HCT116 (cell line): ENCODE data around the gene MIS18BP1. TPM values are rescaled to one million over a fixed set of nuclear protein-coding genes. Genes with fewer than 3 reads are reported as not detected.

Experiments
- ATAC-seq: fragments of 200-7000 bp; cut with Tn5 transposase; 2 replicates; pipeline ENCODE4 v1.9.1; 2020; ENCODE audit warnings: mild to moderate bottlenecking, moderate library complexity
- BruUV-seq: library from RNA; stranded (reverse); fragments of 400-500 nt; replicated peaks from 2 replicates; lab custom pipeline; 2021; lab: Mats Ljungman, UMichigan
- CTCF ChIA-PET: fragments of 300-600 bp; sonication (Branson Sonifier 250); formaldehyde crosslinking; loops from one replicate; lab custom pipeline; 2021; ENCODE audit warnings: antibody characterized with exemption; lab: Charles Lee
- POLR2A ChIA-PET: fragments of 300-600, 350-600 bp; sonication (Branson Sonifier 250); formaldehyde crosslinking; loops from one replicate; lab custom pipeline; 2021; ENCODE audit warnings: antibody characterized with exemption; lab: Charles Lee
- RAD21 ChIA-PET, 2 experiments: fragments of 300-600 bp; sonication (Branson Sonifier 250); formaldehyde crosslinking; loops; one replicate each; lab custom pipeline; 2023; ENCODE audit warnings: low total read pairs in 2 of 2; ENCODE audit not compliant: uncharacterized antibody in 2 of 2, unreplicated experiment in 2 of 2, low non-redundant PET in 1 of 2; lab: Charles Lee
- DNase-seq: peaks from one replicate; pipeline ENCODE4 v3.0.0-alpha.2; 2010; ENCODE audit warnings: low read depth, low spot score
- H2AFZ ChIP-seq: fragments of 200-600 bp; shearing (Covaris generic), sonication (generic); 2 replicates; pipeline ENCODE4 v1.6.1; 2017; ENCODE audit warnings: low read depth, mixed run types, mixed read lengths, antibody characterized with exemption, low read length; ENCODE audit not compliant: poor library complexity, severe bottlenecking
- H3K27ac ChIP-seq: 2 replicates; pipeline ENCODE4 v1.5.1; 2012; ENCODE audit warnings: low read depth, low read length
- H3K27me3 ChIP-seq: fragments of 200-600 bp; sonication (generic); 2 replicates; pipeline ENCODE4 v1.6.1; 2016; ENCODE audit warnings: mixed run types, low read length, mixed read lengths; ENCODE audit not compliant: insufficient read depth
- H3K36me3 ChIP-seq, 2 experiments: fragments of 200-500 bp in 1 of 2; fragments of 200-600 bp in 1 of 2; sonication (Bioruptor generic) in 1 of 2; sonication (generic) in 1 of 2; 2 replicates each; pipeline versions ENCODE4 v1.5.1 to v1.6.1; 2014 to 2016; ENCODE audit warnings: low read length in 2 of 2, inconsistent platforms in 1 of 2, mixed read lengths in 1 of 2, mixed run types in 1 of 2; ENCODE audit not compliant: insufficient read depth in 2 of 2, control insufficient read depth in 1 of 2
- H3K4me1 ChIP-seq, 2 experiments: fragments of 200-600 bp in 1 of 2; sonication (generic) in 1 of 2; 2 replicates each; pipeline versions ENCODE4 v1.5.1 to v1.6.1; 2012 to 2017; ENCODE audit warnings: low read length in 2 of 2, inconsistent platforms in 1 of 2, mild to moderate bottlenecking in 1 of 2, mixed read lengths in 1 of 2, mixed run types in 1 of 2, moderate library complexity in 1 of 2; ENCODE audit not compliant: insufficient read depth in 2 of 2, control insufficient read depth in 1 of 2
- H3K4me2 ChIP-seq: fragments of 200-600 bp; sonication (generic); 2 replicates; pipeline ENCODE4 v1.6.1; 2017; ENCODE audit warnings: mixed run types, low read length, mixed read lengths
- H3K4me3 ChIP-seq, 2 experiments: fragments of 200-600 bp in 1 of 2; sonication (generic) in 1 of 2; replicated peaks in 1 of 2; 2 replicates each; pipeline ENCODE4 v1.5.1; 2011 to 2016; ENCODE audit warnings: low read length in 2 of 2, control low read depth in 1 of 2, low read depth in 1 of 2, mild to moderate bottlenecking in 1 of 2, mixed read lengths in 1 of 2, mixed run types in 1 of 2
- H3K79me2 ChIP-seq: fragments of 200-600 bp; sonication (generic); 2 replicates; pipeline ENCODE4 v1.6.1; 2017; ENCODE audit warnings: mild to moderate bottlenecking, mixed run types, low read length, moderate library complexity, mixed read lengths; ENCODE audit not compliant: insufficient read depth
- H3K9ac ChIP-seq: fragments of 200-600 bp; sonication (generic); 2 replicates; pipeline ENCODE4 v1.6.1; 2016; ENCODE audit warnings: low read length, mixed read lengths
- H3K9me2 ChIP-seq: fragments of 200-600 bp; sonication (generic), shearing (Covaris generic); 2 replicates; pipeline ENCODE4 v1.6.1; 2017; ENCODE audit warnings: mixed run types, mild to moderate bottlenecking, moderate library complexity; ENCODE audit not compliant: insufficient read depth
- H3K9me3 ChIP-seq, 2 experiments: fragments of 200-500 bp in 1 of 2; fragments of 200-600 bp in 1 of 2; sonication (Bioruptor generic) in 1 of 2; sonication (generic) in 1 of 2; 2 replicates each; pipeline ENCODE4 v1.6.1; 2014 to 2017; ENCODE audit warnings: low read length in 2 of 2, mixed read lengths in 2 of 2, inconsistent platforms in 1 of 2, low read depth in 1 of 2, mild to moderate bottlenecking in 1 of 2, mixed run types in 1 of 2, moderate library complexity in 1 of 2; ENCODE audit not compliant: control insufficient read depth in 1 of 2, insufficient read depth in 1 of 2
- H4K20me1 ChIP-seq: fragments of 200-600 bp; sonication (generic), shearing (Covaris generic); 2 replicates; pipeline ENCODE4 v1.6.1; 2017; ENCODE audit warnings: mixed run types, mild to moderate bottlenecking, moderate library complexity; ENCODE audit not compliant: insufficient read depth
- ATF3 ChIP-seq: IDR thresholded peaks from 2 replicates; pipeline ENCODE4 v1.6.1; 2012
- CEBPB ChIP-seq: IDR thresholded peaks from 2 replicates; pipeline ENCODE4 v1.6.1; 2012; ENCODE audit warnings: low read depth
- EZH2 ChIP-seq: fragments of 200-600 bp; sonication (generic); IDR thresholded peaks from 2 replicates; pipeline ENCODE4 v1.6.1; 2017; ENCODE audit warnings: antibody characterized with exemption, mixed run types
- EZH2phosphoT487 ChIP-seq: fragments of 200-600 bp; IDR thresholded peaks from 2 replicates; pipeline ENCODE4 v1.6.1; 2018; ENCODE audit warnings: antibody characterized with exemption, borderline replicate concordance
- FOSL1 ChIP-seq: IDR thresholded peaks from 2 replicates; pipeline ENCODE4 v1.6.1; 2012; ENCODE audit warnings: low read depth
- POLR2A ChIP-seq: IDR thresholded peaks from 2 replicates; pipeline ENCODE4 v1.7.0; 2011; ENCODE audit warnings: borderline replicate concordance; ENCODE audit not compliant: insufficient read depth, insufficient read length; ENCODE audit errors: extremely low read depth
- SP1 ChIP-seq: IDR thresholded peaks from 2 replicates; pipeline ENCODE4 v1.6.1; 2012; ENCODE audit warnings: low read depth
- SRF ChIP-seq: IDR thresholded peaks from 2 replicates; pipeline ENCODE4 v1.6.1; 2012; ENCODE audit warnings: low read depth
- TCF7L2 ChIP-seq: IDR thresholded peaks from 2 replicates; pipeline ENCODE4 v1.7.0; 2011; ENCODE audit warnings: borderline replicate concordance, inconsistent platforms; ENCODE audit not compliant: insufficient read depth, insufficient read length; ENCODE audit errors: extremely low read depth
- ZBTB33 ChIP-seq: IDR thresholded peaks from 2 replicates; pipeline ENCODE4 v1.6.1; 2011; ENCODE audit warnings: mild to moderate bottlenecking, low read length, moderate library complexity; ENCODE audit not compliant: insufficient replicate concordance; ENCODE audit errors: extremely low read depth
- ZNF274 ChIP-seq: fragments of 200-500 bp; sonication (Bioruptor generic); IDR thresholded peaks from 2 replicates; pipeline ENCODE4 v1.6.1; 2014; ENCODE audit warnings: mild to moderate bottlenecking, low read depth, low read length, inconsistent platforms
- intact Hi-C: fragments of 100-400 bp; cut with micrococcal nuclease; formaldehyde crosslinking; loops from 2 replicates; pipeline ENCODE4 v1.10.0; 2022
- total RNA-seq: library from RNA; stranded (reverse); gene quantifications from one replicate; pipeline ENCODE4 v1.2.1, GENCODE V29; 2021; ENCODE audit not compliant: unreplicated experiment
- TF ChIP-seq, protein P1 (sequence below), 3 experiments: fragments of 200-600 bp in 1 of 3; sonication (generic) in 1 of 3; IDR thresholded peaks in 2 of 3; conservative IDR thresholded peaks in 1 of 3; 2 replicates each; pipeline ENCODE4 v1.5.1; 2012 to 2017; ENCODE audit warnings: low read depth in 2 of 3, low read length in 2 of 3, antibody characterized with exemption in 1 of 3, borderline replicate concordance in 1 of 3, control low read depth in 1 of 3, mild to moderate bottlenecking in 1 of 3, mixed read lengths in 1 of 3, mixed run types in 1 of 3, moderate library complexity in 1 of 3; ENCODE audit not compliant: insufficient read depth in 1 of 3

MIS18BP1 gene
- total RNA-seq, 1 experiment from 2014 or later, result 37.9 TPM

DNA sequence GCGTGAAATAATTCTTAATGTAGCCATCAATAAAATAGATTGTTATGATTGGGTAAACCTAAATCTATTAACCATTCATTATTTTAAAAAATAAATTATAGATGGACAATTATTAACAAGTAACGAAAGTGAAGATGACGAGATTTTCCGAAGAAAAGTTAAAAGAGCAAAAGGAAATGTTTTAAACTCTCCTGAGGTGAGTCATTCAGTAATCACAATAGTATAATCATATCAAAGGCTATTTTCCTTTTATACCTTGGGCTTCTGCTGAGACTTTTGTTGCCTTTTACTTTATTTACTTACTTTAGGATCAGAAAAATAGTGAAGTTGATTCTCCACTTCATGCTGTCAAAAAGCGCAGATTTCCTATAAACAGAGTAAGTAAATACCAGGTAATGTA lies 71.7 kb downstream of the MIS18BP1 start:
- no TSS peak for BruUV-seq
- H3K9me3 ChIP-seq, result no peaks in the 10 kb centered on the region
- no peaks in the 10 kb centered on the region for H4K20me1 ChIP-seq
- H3K27ac ChIP-seq, result no peak overlapping the region
- H3K27me3 ChIP-seq, result no peaks in the 10 kb centered on the region
- H3K9me2 ChIP-seq, result no peaks in the 10 kb centered on the region
- intact Hi-C loops, result no loop called here
- H2AFZ ChIP-seq, result no peak overlapping the region
- no peaks in the 10 kb centered on the region for H3K79me2 ChIP-seq
- H3K4me1 ChIP-seq, result no peaks in the 10 kb centered on the region
- ChIA-PET RAD21 (no interaction called here), CTCF (no interaction called here), POLR2A (no interaction called here)
- no peak for ATAC-seq
- H3K4me3 ChIP-seq, result no peak overlapping the region
- no peak overlapping the region for H3K9ac ChIP-seq
- peaks cover 0 to 1% of the 10 kb centered on the region in 2 experiments; a peak in 1 of 4 replicates for H3K36me3 ChIP-seq
- TF ChIP-seq FOSL1 (no peak), CEBPB (no peak), SP1 (no peak), ATF3 (no peak), EZH2 (no peak), TCF7L2 (no peak), ZNF274 (no peak), EZH2phosphoT487 (no peak), SRF (no peak), ZBTB33 (no peak), POLR2A (no peak)
- TF ChIP-seq, protein P1, sequence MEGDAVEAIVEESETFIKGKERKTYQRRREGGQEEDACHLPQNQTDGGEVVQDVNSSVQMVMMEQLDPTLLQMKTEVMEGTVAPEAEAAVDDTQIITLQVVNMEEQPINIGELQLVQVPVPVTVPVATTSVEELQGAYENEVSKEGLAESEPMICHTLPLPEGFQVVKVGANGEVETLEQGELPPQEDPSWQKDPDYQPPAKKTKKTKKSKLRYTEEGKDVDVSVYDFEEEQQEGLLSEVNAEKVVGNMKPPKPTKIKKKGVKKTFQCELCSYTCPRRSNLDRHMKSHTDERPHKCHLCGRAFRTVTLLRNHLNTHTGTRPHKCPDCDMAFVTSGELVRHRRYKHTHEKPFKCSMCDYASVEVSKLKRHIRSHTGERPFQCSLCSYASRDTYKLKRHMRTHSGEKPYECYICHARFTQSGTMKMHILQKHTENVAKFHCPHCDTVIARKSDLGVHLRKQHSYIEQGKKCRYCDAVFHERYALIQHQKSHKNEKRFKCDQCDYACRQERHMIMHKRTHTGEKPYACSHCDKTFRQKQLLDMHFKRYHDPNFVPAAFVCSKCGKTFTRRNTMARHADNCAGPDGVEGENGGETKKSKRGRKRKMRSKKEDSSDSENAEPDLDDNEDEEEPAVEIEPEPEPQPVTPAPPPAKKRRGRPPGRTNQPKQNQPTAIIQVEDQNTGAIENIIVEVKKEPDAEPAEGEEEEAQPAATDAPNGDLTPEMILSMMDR (IDR thresholded peaks at IDR 0.05 in 2 of 3, conservative IDR thresholded peaks at IDR 0.05 in 1 of 3; ENCODE audit: borderline replicate concordance in 1 of 3, insufficient read depth in 1 of 3, low read depth in 2 of 3, low read length in 2 of 3), result no peak
- DNase-seq, result no peak
- H3K4me2 ChIP-seq, result no peak overlapping the region
